SK-N-SH (cell line): ENCODE results near the gene PKNOX2.

Experiments used
- CHD2 ChIP-seq: fragments of 150-350 bp; IDR thresholded peaks from 2 replicates; pipeline ENCODE4 v1.6.1; 2018; ENCODE audit warnings: low read length; ENCODE audit not compliant: partially characterized antibody
- GABPA ChIP-seq: IDR thresholded peaks from 2 replicates; pipeline ENCODE4 v1.4.0; 2012; ENCODE audit warnings: low read depth, mild to moderate bottlenecking
- NFIC ChIP-seq: IDR thresholded peaks from 2 replicates; pipeline ENCODE4 v1.4.0; 2012; ENCODE audit warnings: borderline replicate concordance
- POLR2AphosphoS5 ChIP-seq: IDR thresholded peaks from 2 replicates; pipeline ENCODE4 v1.6.1; 2012; ENCODE audit warnings: low read depth, low read length
- RFX5 ChIP-seq: IDR thresholded peaks from 2 replicates; pipeline ENCODE4 v1.6.1; 2012; ENCODE audit warnings: mild to moderate bottlenecking, improper control_type of control experiment, low read length
- SIN3A ChIP-seq: IDR thresholded peaks from 2 replicates; pipeline ENCODE4 v1.6.1; 2012; ENCODE audit warnings: low read depth, mild to moderate bottlenecking, low read length, moderate library complexity, borderline replicate concordance
- SMC3 ChIP-seq: IDR thresholded peaks from 2 replicates; pipeline ENCODE4 v1.6.1; 2012; ENCODE audit warnings: low read depth, low read length, improper control_type of control experiment
- TAF1 ChIP-seq: IDR thresholded peaks from 2 replicates; pipeline ENCODE4 v1.6.1; 2012; ENCODE audit warnings: low read depth, mild to moderate bottlenecking, low read length, moderate library complexity, borderline replicate concordance
- YY1 ChIP-seq: IDR thresholded peaks from 2 replicates; pipeline ENCODE4 v1.4.0; 2012; ENCODE audit warnings: low read depth, mild to moderate bottlenecking
- TF ChIP-seq, protein P1 (sequence below): fragments of 200-600 bp; sonication (generic); IDR thresholded peaks from 2 replicates; pipeline ENCODE4 v1.6.1; 2017; ENCODE audit warnings: antibody characterized with exemption, mild to moderate bottlenecking, moderate library complexity
- TF ChIP-seq, protein P2 (sequence below): IDR thresholded peaks from 2 replicates; pipeline ENCODE4 v1.4.0; 2012; ENCODE audit warnings: low read depth, borderline replicate concordance
- TF ChIP-seq, protein P3 (sequence below): IDR thresholded peaks from 2 replicates; pipeline ENCODE4 v1.4.0; 2012; ENCODE audit warnings: low read depth
- TF ChIP-seq, protein P4 (sequence below): IDR thresholded peaks from 2 replicates; pipeline ENCODE4 v1.6.1; 2012; ENCODE audit warnings: mild to moderate bottlenecking, low read depth, low read length, moderate library complexity

DNA sequence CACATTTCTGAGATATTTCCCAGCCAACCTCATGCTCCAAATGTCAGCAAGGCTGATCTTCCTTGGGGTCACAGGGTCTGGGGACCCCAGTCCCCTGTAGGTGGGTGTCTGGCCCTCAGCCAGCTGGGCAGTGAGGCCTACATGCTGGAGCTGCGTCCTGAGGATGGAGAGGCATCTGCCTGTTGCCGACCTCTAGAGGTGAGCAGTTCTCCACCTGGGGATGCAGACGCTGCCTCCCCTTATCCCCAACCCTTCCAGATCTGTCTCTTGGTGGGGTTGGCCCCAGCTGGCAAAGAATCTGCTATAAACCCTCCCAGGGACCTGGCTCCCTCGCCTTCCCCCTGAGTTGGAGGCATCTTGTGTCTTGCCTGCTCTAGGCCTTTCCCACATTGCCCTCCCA, 79.6 kb downstream of the PKNOX2 start:
- TF ChIP-seq, protein P1, sequence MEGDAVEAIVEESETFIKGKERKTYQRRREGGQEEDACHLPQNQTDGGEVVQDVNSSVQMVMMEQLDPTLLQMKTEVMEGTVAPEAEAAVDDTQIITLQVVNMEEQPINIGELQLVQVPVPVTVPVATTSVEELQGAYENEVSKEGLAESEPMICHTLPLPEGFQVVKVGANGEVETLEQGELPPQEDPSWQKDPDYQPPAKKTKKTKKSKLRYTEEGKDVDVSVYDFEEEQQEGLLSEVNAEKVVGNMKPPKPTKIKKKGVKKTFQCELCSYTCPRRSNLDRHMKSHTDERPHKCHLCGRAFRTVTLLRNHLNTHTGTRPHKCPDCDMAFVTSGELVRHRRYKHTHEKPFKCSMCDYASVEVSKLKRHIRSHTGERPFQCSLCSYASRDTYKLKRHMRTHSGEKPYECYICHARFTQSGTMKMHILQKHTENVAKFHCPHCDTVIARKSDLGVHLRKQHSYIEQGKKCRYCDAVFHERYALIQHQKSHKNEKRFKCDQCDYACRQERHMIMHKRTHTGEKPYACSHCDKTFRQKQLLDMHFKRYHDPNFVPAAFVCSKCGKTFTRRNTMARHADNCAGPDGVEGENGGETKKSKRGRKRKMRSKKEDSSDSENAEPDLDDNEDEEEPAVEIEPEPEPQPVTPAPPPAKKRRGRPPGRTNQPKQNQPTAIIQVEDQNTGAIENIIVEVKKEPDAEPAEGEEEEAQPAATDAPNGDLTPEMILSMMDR = no peak
- TF ChIP-seq, protein P2, sequence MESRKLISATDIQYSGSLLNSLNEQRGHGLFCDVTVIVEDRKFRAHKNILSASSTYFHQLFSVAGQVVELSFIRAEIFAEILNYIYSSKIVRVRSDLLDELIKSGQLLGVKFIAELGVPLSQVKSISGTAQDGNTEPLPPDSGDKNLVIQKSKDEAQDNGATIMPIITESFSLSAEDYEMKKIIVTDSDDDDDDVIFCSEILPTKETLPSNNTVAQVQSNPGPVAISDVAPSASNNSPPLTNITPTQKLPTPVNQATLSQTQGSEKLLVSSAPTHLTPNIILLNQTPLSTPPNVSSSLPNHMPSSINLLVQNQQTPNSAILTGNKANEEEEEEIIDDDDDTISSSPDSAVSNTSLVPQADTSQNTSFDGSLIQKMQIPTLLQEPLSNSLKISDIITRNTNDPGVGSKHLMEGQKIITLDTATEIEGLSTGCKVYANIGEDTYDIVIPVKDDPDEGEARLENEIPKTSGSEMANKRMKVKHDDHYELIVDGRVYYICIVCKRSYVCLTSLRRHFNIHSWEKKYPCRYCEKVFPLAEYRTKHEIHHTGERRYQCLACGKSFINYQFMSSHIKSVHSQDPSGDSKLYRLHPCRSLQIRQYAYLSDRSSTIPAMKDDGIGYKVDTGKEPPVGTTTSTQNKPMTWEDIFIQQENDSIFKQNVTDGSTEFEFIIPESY = no peak
- no peak for TF ChIP-seq POLR2AphosphoS5
- TF ChIP-seq CHD2 = no peak
- TF ChIP-seq, protein P3, sequence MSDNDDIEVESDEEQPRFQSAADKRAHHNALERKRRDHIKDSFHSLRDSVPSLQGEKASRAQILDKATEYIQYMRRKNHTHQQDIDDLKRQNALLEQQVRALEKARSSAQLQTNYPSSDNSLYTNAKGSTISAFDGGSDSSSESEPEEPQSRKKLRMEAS = no peak
- no peak for TF ChIP-seq GABPA
- TF ChIP-seq NFIC = no peak
- TF ChIP-seq TAF1 = no peak
- no peak for TF ChIP-seq SIN3A
- TF ChIP-seq, protein P4, sequence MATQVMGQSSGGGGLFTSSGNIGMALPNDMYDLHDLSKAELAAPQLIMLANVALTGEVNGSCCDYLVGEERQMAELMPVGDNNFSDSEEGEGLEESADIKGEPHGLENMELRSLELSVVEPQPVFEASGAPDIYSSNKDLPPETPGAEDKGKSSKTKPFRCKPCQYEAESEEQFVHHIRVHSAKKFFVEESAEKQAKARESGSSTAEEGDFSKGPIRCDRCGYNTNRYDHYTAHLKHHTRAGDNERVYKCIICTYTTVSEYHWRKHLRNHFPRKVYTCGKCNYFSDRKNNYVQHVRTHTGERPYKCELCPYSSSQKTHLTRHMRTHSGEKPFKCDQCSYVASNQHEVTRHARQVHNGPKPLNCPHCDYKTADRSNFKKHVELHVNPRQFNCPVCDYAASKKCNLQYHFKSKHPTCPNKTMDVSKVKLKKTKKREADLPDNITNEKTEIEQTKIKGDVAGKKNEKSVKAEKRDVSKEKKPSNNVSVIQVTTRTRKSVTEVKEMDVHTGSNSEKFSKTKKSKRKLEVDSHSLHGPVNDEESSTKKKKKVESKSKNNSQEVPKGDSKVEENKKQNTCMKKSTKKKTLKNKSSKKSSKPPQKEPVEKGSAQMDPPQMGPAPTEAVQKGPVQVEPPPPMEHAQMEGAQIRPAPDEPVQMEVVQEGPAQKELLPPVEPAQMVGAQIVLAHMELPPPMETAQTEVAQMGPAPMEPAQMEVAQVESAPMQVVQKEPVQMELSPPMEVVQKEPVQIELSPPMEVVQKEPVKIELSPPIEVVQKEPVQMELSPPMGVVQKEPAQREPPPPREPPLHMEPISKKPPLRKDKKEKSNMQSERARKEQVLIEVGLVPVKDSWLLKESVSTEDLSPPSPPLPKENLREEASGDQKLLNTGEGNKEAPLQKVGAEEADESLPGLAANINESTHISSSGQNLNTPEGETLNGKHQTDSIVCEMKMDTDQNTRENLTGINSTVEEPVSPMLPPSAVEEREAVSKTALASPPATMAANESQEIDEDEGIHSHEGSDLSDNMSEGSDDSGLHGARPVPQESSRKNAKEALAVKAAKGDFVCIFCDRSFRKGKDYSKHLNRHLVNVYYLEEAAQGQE = no peak
- TF ChIP-seq RFX5 = no peak
- no peak for TF ChIP-seq SMC3
- TF ChIP-seq YY1 = no peak
